Skeletal muscle satellite cell (primary cell): ENCODE data around the gene NDUFA13. TPM values are rescaled to one million over a fixed set of nuclear protein-coding genes. Genes with fewer than 3 reads are reported as not detected.
"Not testable (repeated sequence)": the region's sequence is repeated elsewhere in the genome, so short reads cannot be mapped to it uniquely, and the experiment has no call there.

ENCODE experiments used
- H3K27me3 ChIP-seq: 2 replicates; pipeline ENCODE4 v1.7.0; 2013; ENCODE audit warnings: low read length; ENCODE audit not compliant: control insufficient read depth, insufficient read depth
- H3K36me3 ChIP-seq: 2 replicates; pipeline ENCODE4 v1.7.0; 2013; ENCODE audit warnings: mild to moderate bottlenecking, control low read depth, low read length; ENCODE audit not compliant: insufficient read depth
- H3K4me1 ChIP-seq: 2 replicates; pipeline ENCODE4 v1.7.0; 2013; ENCODE audit warnings: low read length; ENCODE audit not compliant: control insufficient read depth, insufficient read depth
- H3K4me2 ChIP-seq: 2 replicates; pipeline ENCODE4 v1.7.0; 2013; ENCODE audit warnings: mild to moderate bottlenecking, low read length
- H3K4me3 ChIP-seq: 2 replicates; pipeline ENCODE4 v1.7.0; 2013; ENCODE audit warnings: low read length
- H3K9ac ChIP-seq: 2 replicates; pipeline ENCODE4 v1.7.0; 2013; ENCODE audit warnings: mild to moderate bottlenecking, low read depth, low read length, moderate library complexity
- H3K9me3 ChIP-seq: replicated peaks from 2 replicates; pipeline ENCODE4 v1.7.0; 2013; ENCODE audit warnings: mild to moderate bottlenecking, control low read depth, low read length
- total RNA-seq: library from RNA; depleted of rRNA; stranded (reverse); fragments of >200 nt; gene quantifications from 2 replicates; pipeline ENCODE4 v1.2.3, GENCODE V29; 2012; rRNA removed

Gene NDUFA13
- total RNA-seq, result 115 and 151 TPM in 2 replicates

DNA sequence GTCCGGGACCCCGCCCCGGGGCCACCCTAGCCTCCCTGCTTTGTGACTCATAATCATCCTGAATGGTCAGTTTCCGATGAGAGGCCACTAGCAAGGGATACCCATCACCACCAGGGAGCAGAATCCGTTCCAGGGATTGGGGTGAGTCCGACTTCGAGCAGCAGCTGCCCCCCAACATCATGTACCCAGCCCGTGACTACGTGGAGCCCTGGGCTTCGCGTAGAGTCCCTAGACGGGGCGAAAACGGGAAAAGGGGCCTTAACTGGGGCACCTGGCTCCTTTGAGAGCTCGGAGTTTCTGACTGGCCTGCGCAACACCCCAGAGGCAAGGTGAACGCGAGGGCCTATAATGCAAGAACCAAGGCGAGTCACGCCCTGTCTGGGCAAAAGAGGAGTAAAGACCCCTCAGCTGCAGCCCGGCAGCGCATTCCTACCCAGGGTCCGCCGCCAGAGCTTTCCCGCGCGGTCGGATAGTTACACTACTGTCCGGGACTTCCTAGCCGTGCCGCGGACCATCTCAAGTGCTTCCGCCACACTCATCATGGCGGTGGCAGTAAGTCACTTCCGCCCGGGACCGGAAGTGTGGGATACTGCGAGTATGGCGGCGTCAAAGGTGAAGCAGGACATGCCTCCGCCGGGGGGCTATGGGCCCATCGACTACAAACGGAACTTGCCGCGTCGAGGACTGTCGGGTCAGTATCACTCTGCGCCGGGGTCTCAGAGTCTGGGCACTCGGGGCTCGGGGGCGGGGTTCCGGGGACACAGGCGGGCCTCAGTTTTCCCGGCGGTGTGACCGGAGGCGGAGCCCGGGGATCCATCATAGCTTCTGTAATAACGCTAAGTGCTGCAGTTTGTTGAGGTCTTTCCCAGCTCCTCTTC is at the start of gene NDUFA13:
NDUFA13 (plus strand) TSS at position 584 of the 878 bp plus-strand sequence; CDS start at position 598, 14 bp downstream.
- no peaks in the 10 kb centered on the region for H3K9me3 ChIP-seq
- H3K36me3 ChIP-seq, result peaks cover 12% of the 10 kb centered on the region
- no peaks in the 10 kb centered on the region for H3K27me3 ChIP-seq
- peaks cover 17% of the 10 kb centered on the region for H3K4me1 ChIP-seq
- peak within 1 kb of the TSS; percentile 97 for H3K4me3 ChIP-seq
- peak within 1 kb of the TSS; percentile 84 for H3K9ac ChIP-seq
- H3K4me2 ChIP-seq, result peak within 1 kb of the TSS; percentile 88

GRCh38 chr19:19468424-19469050 is 47.5 kb upstream of the NDUFA13 start:
- Histone ChIP-seq H3K27me3 (no peaks in the 10 kb centered on the region), H3K4me1 (peaks cover 21% of the 10 kb centered on the region), H3K9me3 (peaks cover 14% of the 10 kb centered on the region), H3K9ac (no peak overlapping the region), H3K4me2 (no peak overlapping the region), H3K36me3 (peaks cover 48% of the 10 kb centered on the region), H3K4me3 (no peak overlapping the region)

DNA sequence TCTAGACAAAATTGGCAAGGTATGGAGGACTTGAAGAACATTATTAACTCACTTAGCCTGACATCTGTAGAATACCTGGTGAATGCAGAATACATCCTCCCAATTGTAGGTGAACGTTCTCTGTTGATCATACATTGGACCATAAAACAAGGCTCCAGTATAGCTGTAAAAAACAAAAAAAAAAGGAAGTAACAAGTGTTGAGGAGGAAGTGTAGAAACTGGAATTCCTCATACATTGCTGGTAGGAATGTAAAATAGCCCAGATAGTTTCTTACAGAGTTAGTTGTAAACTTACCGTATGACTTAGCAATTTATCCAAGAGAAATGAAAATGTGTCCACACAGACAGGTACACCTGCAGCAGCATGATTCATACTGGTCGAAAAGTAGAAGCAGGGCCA is 45.4 kb upstream of the NDUFA13 start:
- Histone ChIP-seq H3K9ac (no peak overlapping the region), H3K4me2 (no peak overlapping the region), H3K4me1 (peaks cover 24% of the 10 kb centered on the region), H3K36me3 (peaks cover 49% of the 10 kb centered on the region), H3K4me3 (no peak overlapping the region), H3K9me3 (peaks cover 14% of the 10 kb centered on the region), H3K27me3 (no peaks in the 10 kb centered on the region)

- Histone ChIP-seq H3K9me3 (peaks cover 14% of the 10 kb centered on the region), H3K36me3 (peaks cover 45% of the 10 kb centered on the region), H3K4me2 (no peak overlapping the region), H3K4me3 (no peak overlapping the region), H3K4me1 (peaks cover 27% of the 10 kb centered on the region), H3K9ac (no peak overlapping the region), H3K27me3 (no peaks in the 10 kb centered on the region)
These were observed 44.3 kb upstream of the NDUFA13 start for GRCh38 chr19:19471682-19472081.

DNA sequence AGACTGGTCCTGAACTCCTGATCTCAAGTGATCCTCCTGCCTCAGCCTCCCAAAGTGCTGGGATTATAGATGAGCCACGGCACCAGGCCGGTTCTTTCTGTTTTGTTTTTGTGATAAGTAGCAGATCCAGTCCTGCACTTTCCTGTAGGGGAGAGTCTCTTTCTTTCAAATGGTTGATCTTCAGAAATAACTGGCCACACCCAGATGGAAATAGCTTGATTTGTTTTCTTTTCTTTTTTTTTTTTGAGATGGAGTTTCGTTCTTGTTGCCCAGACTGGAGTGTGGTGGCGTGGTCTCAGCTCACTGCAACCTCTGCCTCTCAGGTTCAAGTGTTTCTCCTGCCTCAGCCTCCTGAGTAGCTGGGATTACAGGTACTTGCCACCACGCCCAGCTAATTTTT is 43.9 kb upstream of the NDUFA13 start:
- not testable (repeated sequence) for H3K4me2 ChIP-seq, H3K9ac ChIP-seq, H3K27me3 ChIP-seq, H3K4me3 ChIP-seq
- H3K9me3 ChIP-seq, result peaks cover 14% of the 10 kb centered on the region
- peaks cover 42% of the 10 kb centered on the region for H3K36me3 ChIP-seq
- H3K4me1 ChIP-seq, result peaks cover 27% of the 10 kb centered on the region

- Histone ChIP-seq H3K4me1 (peaks cover 30% of the 10 kb centered on the region), H3K9me3 (no peaks in the 10 kb centered on the region), H3K4me2 (peak overlapping the region; percentile 20), H3K36me3 (peaks cover 21% of the 10 kb centered on the region), H3K4me3 (no peak overlapping the region), H3K9ac (no peak overlapping the region), H3K27me3 (no peaks in the 10 kb centered on the region)
These were observed 40.8 kb upstream of the NDUFA13 start for GRCh38 chr19:19475015-19475765.

- Histone ChIP-seq H3K9me3 (no peaks in the 10 kb centered on the region), H3K27me3 (no peaks in the 10 kb centered on the region), H3K4me2 (peak overlapping the region; percentile 9), H3K9ac (no peak overlapping the region), H3K36me3 (peaks cover 26% of the 10 kb centered on the region), H3K4me3 (no peak overlapping the region), H3K4me1 (peaks cover 30% of the 10 kb centered on the region)
These were observed 39.9 kb upstream of the NDUFA13 start for GRCh38 chr19:19475849-19476828.

- no peaks in the 10 kb centered on the region for H3K27me3 ChIP-seq
- H3K4me2 ChIP-seq, result no peak overlapping the region
- peaks cover 24% of the 10 kb centered on the region for H3K36me3 ChIP-seq
- H3K4me1 ChIP-seq, result peaks cover 25% of the 10 kb centered on the region
- H3K9ac ChIP-seq, result no peak overlapping the region
- H3K9me3 ChIP-seq, result no peaks in the 10 kb centered on the region
- no peak overlapping the region for H3K4me3 ChIP-seq
These were observed 38.2 kb upstream of the NDUFA13 start for GRCh38 chr19:19477705-19478383.

- no peak overlapping the region for H3K9ac ChIP-seq
- H3K4me1 ChIP-seq, result peaks cover 15% of the 10 kb centered on the region
- no peak overlapping the region for H3K4me2 ChIP-seq
- H3K27me3 ChIP-seq, result no peaks in the 10 kb centered on the region
- peaks cover 18% of the 10 kb centered on the region for H3K36me3 ChIP-seq
- no peak overlapping the region for H3K4me3 ChIP-seq
- H3K9me3 ChIP-seq, result no peaks in the 10 kb centered on the region
These were observed 35.3 kb upstream of the NDUFA13 start for GRCh38 chr19:19480688-19481087.

- H3K4me3 ChIP-seq, result no peak overlapping the region
- no peaks in the 10 kb centered on the region for H3K27me3 ChIP-seq
- peaks cover 13% of the 10 kb centered on the region for H3K36me3 ChIP-seq
- no peaks in the 10 kb centered on the region for H3K9me3 ChIP-seq
- no peak overlapping the region for H3K9ac ChIP-seq
- peaks cover 18% of the 10 kb centered on the region for H3K4me1 ChIP-seq
- H3K4me2 ChIP-seq, result no peak overlapping the region
These were observed 33.0 kb upstream of the NDUFA13 start for GRCh38 chr19:19482809-19483596.
